HepG2 (cell line): ENCODE measurements around the gene ZFYVE28. TPM values are rescaled to one million over a fixed set of nuclear protein-coding genes. Genes with fewer than 3 reads are reported as not detected.
"Not testable (repeated sequence)": the region's sequence is repeated elsewhere in the genome, so short reads cannot be mapped to it uniquely, and the experiment has no call there.

Experiments used
- ATAC-seq: fragments of 200-7000 bp; cut with Tn5 transposase; 3 replicates; pipeline ENCODE4 v1.9.1; 2020; ENCODE audit warnings: mild to moderate bottlenecking, moderate library complexity
- BruUV-seq: library from RNA; stranded (reverse); fragments of 400-500 nt; replicated peaks from 2 replicates; lab custom pipeline; 2021; lab: Mats Ljungman, UMichigan
- CTCF ChIA-PET: fragments of 300-600 bp; formaldehyde crosslinking; extraction: SDS; loops from one replicate; lab custom pipeline; 2021; ENCODE audit warnings: low total read pairs, inconsistent platforms, low intra/inter-chr PET ratio; lab: Yijun Ruan, JAX
- POLR2A ChIA-PET: fragments of 350-600 bp; sonication (Branson Sonifier 250); formaldehyde crosslinking; loops from one replicate; lab custom pipeline; 2020; ENCODE audit warnings: antibody characterized with exemption, inconsistent platforms; lab: Yijun Ruan, JAX
- DNase-seq: peaks from one replicate; pipeline ENCODE4 v3.0.0-alpha.2; 2015; ENCODE audit warnings: low spot score
- FAIRE-seq: peaks from 3 replicates; lab custom pipeline; 2011; peaks lifted over from hg19 to GRCh38; lab: Jason Lieb, UNC
- H2AFZ ChIP-seq: one replicate; pipeline ENCODE4 v1.6.1; 2011; ENCODE audit warnings: low read length, inconsistent platforms
- H3K27ac ChIP-seq: fragments of 300-600 bp; 3 replicates; pipeline ENCODE4 v1.8.0; 2011; ENCODE audit warnings: mixed run types, mild to moderate bottlenecking, mixed read lengths, low read length, inconsistent platforms; ENCODE audit not compliant: insufficient read depth; ENCODE audit errors: extremely low read length
- H3K27me3 ChIP-seq, 2 experiments: fragments of 200-600 bp in 1 of 2; 2 replicates in 1 of 2; 3 replicates in 1 of 2; pipeline versions ENCODE4 v1.6.0 to v1.8.0; 2011; ENCODE audit warnings: low read length in 2 of 2, mild to moderate bottlenecking in 2 of 2, moderate library complexity in 2 of 2, inconsistent platforms in 1 of 2; ENCODE audit not compliant: insufficient read depth in 2 of 2, control insufficient read depth in 1 of 2
- H3K36me3 ChIP-seq, 2 experiments: fragments of 200-600 bp in 1 of 2; replicated peaks in 1 of 2; 2 replicates in 1 of 2; 3 replicates in 1 of 2; pipeline versions ENCODE4 v1.5.1 to v1.8.0; 2011; ENCODE audit warnings: low read length in 2 of 2, inconsistent platforms in 1 of 2; ENCODE audit not compliant: insufficient read depth in 2 of 2, control insufficient read depth in 1 of 2
- H3K4me1 ChIP-seq: 2 replicates; pipeline ENCODE4 v1.5.1; 2012; ENCODE audit warnings: low read length, inconsistent platforms; ENCODE audit not compliant: insufficient read depth
- H3K4me2 ChIP-seq: 2 replicates; pipeline ENCODE4 v1.6.0; 2011; ENCODE audit warnings: low read depth, low read length, inconsistent platforms
- H3K4me3 ChIP-seq, 3 experiments: fragments of 200-600 bp in 1 of 3; sonication (generic), shearing (Covaris generic) in 1 of 3; replicated peaks in 1 of 3; 2 replicates each; pipeline ENCODE4 v1.5.1; 2011 to 2016; ENCODE audit warnings: low read length in 3 of 3, inconsistent platforms in 2 of 3, low read depth in 2 of 3, mild to moderate bottlenecking in 2 of 3, control low read depth in 1 of 3, mixed read lengths in 1 of 3; ENCODE audit not compliant: insufficient read depth in 1 of 3
- H3K79me2 ChIP-seq: one replicate; pipeline ENCODE4 v1.6.1; 2011; ENCODE audit warnings: low read length, inconsistent platforms; ENCODE audit not compliant: insufficient read depth
- H3K9ac ChIP-seq: 2 replicates; pipeline ENCODE4 v1.6.0; 2011; ENCODE audit warnings: mild to moderate bottlenecking, low read depth, low read length, inconsistent platforms; ENCODE audit not compliant: insufficient read depth
- H3K9me3 ChIP-seq: 2 replicates; pipeline ENCODE4 v1.5.1; 2012; ENCODE audit warnings: mild to moderate bottlenecking, low read length
- H4K20me1 ChIP-seq: 2 replicates; pipeline ENCODE4 v1.6.0; 2011; ENCODE audit warnings: inconsistent platforms, mild to moderate bottlenecking, low read length, moderate library complexity; ENCODE audit not compliant: insufficient read depth
- CCDC6 ChIP-seq: sonication (generic); formaldehyde crosslinking; IDR thresholded peaks from 2 replicates; pipeline ENCODE4 v1.8.1; 2022; ENCODE audit warnings: mild to moderate bottlenecking, missing genetic modification reagents, moderate library complexity
- FOXA3 ChIP-seq: IDR thresholded peaks from 2 replicates; pipeline ENCODE4 v1.6.1; 2016; ENCODE audit warnings: missing genetic modification reagents, missing compliant biosample characterization
- FOXP4 ChIP-seq: sonication (generic); formaldehyde crosslinking; IDR thresholded peaks from 2 replicates; pipeline ENCODE4 v1.4.0; 2020; ENCODE audit warnings: missing genetic modification reagents
- HINFP ChIP-seq: sonication (generic); formaldehyde crosslinking; IDR thresholded peaks from 2 replicates; pipeline ENCODE4 v1.4.0; 2020; ENCODE audit warnings: low read depth, mild to moderate bottlenecking, missing genetic modification reagents
- HOXA3 ChIP-seq: sonication (generic); formaldehyde crosslinking; IDR thresholded peaks from 2 replicates; pipeline ENCODE4 v1.5.0; 2020; ENCODE audit warnings: missing genetic modification reagents
- KDM2A ChIP-seq: sonication (generic); formaldehyde crosslinking; IDR thresholded peaks from 2 replicates; pipeline ENCODE4 v1.4.0; 2020; ENCODE audit warnings: low read depth, missing genetic modification reagents, borderline replicate concordance
- NAIF1 ChIP-seq: sonication (generic); formaldehyde crosslinking; IDR thresholded peaks from 2 replicates; pipeline ENCODE4 v1.5.0; 2020; ENCODE audit warnings: mild to moderate bottlenecking, missing genetic modification reagents, borderline replicate concordance
- NR2F2 ChIP-seq: IDR thresholded peaks from 2 replicates; pipeline ENCODE4 v1.6.1; 2012; ENCODE audit warnings: low read depth, inconsistent platforms, borderline replicate concordance
- PHF8 ChIP-seq: sonication (generic); formaldehyde crosslinking; IDR thresholded peaks from 2 replicates; pipeline ENCODE4 v1.5.0; 2020; ENCODE audit warnings: missing genetic modification reagents
- ZMYM3 ChIP-seq: sonication (generic); formaldehyde crosslinking; IDR thresholded peaks from 2 replicates; pipeline ENCODE4 v1.5.1; 2020; ENCODE audit warnings: mild to moderate bottlenecking, missing genetic modification reagents
- ZNF501 ChIP-seq: sonication (generic); formaldehyde crosslinking; IDR thresholded peaks from 2 replicates; pipeline ENCODE4 v1.5.1; 2020; ENCODE audit warnings: mild to moderate bottlenecking, moderate library complexity, missing genetic modification reagents
- ZNF746 ChIP-seq: sonication (generic); formaldehyde crosslinking; IDR thresholded peaks from 2 replicates; pipeline ENCODE4 v1.8.0; 2022; ENCODE audit warnings: mild to moderate bottlenecking, missing genetic modification reagents
- ZSCAN30 ChIP-seq: sonication (generic); formaldehyde crosslinking; IDR thresholded peaks from 2 replicates; pipeline ENCODE4 v1.5.0; 2020; ENCODE audit warnings: mild to moderate bottlenecking, missing genetic modification reagents
- WGBS: methylation state at CpG from one replicate; pipeline ENCODE4 v1.1.6; 2017; ENCODE audit warnings: low lambda C conversion rate; 5-methylcytosine and 5-hydroxymethylcytosine counted together
- in situ Hi-C: cut with HindIII; loops from 2 replicates; pipeline ENCODE4 v1.10.0; 2017; ENCODE audit warnings: low pct_unique_long_range_greater_than_20kb; ENCODE audit not compliant: extremely low pct_ligation_motif_present
- intact Hi-C: fragments of 100-400 bp; cut with micrococcal nuclease; formaldehyde crosslinking; loops from one replicate; pipeline ENCODE4 v1.10.0; 2022; ENCODE audit not compliant: unreplicated experiment
- polyA plus RNA-seq, 8 experiments: library from polyadenylated mRNA; depleted of rRNA in 3 of 8; stranded (reverse) in 7 of 8; unstranded in 1 of 8; fragments of >200 nt; fragmentation: Illumina TruSeq in 4 of 8; extraction: Trizol in 4 of 8; gene quantifications; 2 replicates each; pipeline versions ENCODE4 v1.2.1 to v1.2.3, GENCODE V29; 2011 to 2016; ENCODE audit warnings: low read depth in 4 of 8, missing spikeins in 1 of 8, mixed read lengths in 1 of 8; ENCODE audit not compliant: insufficient read depth in 1 of 8
- total RNA-seq, 5 experiments: library from RNA; depleted of rRNA; stranded (reverse); fragments of >200 nt; fragmentation: Illumina TruSeq; extraction: Trizol; gene quantifications; 2 replicates each; pipeline ENCODE4 v1.2.3, GENCODE V29; 2016; ENCODE audit warnings: low read depth in 1 of 5
- TF ChIP-seq, protein P1 (sequence below): sonication (generic); formaldehyde crosslinking; IDR thresholded peaks from 2 replicates; pipeline ENCODE4 v1.4.0; 2020; ENCODE audit warnings: mild to moderate bottlenecking, missing genetic modification reagents
- TF ChIP-seq, protein P2 (sequence below): sonication (generic); formaldehyde crosslinking; IDR thresholded peaks from 2 replicates; pipeline ENCODE4 v1.8.0; 2022; ENCODE audit warnings: mild to moderate bottlenecking, missing genetic modification reagents

Gene ZFYVE28
- total and polyA plus RNA-seq, 2 of the 13 experiments (the other 11 are each of a cell fraction or from before 2014, with no cell fraction given), result 0.12 to 0.22 TPM

GRCh38 chr4:2429945-2430757, 11.7 kb upstream of the ZFYVE28 start:
- intact Hi-C loops, H3K4me3 ChIP-seq, H3K9ac ChIP-seq, POLR2A ChIA-PET, in situ Hi-C loops, CTCF ChIA-PET, BruUV-seq, H4K20me1 ChIP-seq, H3K79me2 ChIP-seq, H3K36me3 ChIP-seq, ATAC-seq, H2AFZ ChIP-seq, H3K9me3 ChIP-seq: not testable (repeated sequence)
- Histone ChIP-seq H3K4me1 (peaks cover 20% of the 10 kb centered on the region), H3K27me3 (peaks cover 10 to 61% of the 10 kb centered on the region in 2 experiments; a peak in 4 of 5 replicates), H3K4me2 (peak overlapping the region; percentile 13; the same call in 1 of the 2 replicates), H3K27ac (peak overlapping the region; percentile 43)
- FAIRE-seq (peak; percentile 23), DNase-seq (peak; percentile 21)
- 19% methylated on average over 25 of the region's 49 CpGs for WGBS
- TF ChIP-seq NAIF1 (CRISPR knock-in tag), result peak; percentile 78; the same call in 1 of the 2 replicates
- TF ChIP-seq CCDC6 (CRISPR knock-in tag), result 0 out of 2 replicates have a peak, but pooled peaks have one; percentile 19
- 0 out of 2 replicates have a peak, but pooled peaks have one; percentile 8 for TF ChIP-seq FOXA3 (CRISPR knock-in tag)
- TF ChIP-seq, protein P1, sequence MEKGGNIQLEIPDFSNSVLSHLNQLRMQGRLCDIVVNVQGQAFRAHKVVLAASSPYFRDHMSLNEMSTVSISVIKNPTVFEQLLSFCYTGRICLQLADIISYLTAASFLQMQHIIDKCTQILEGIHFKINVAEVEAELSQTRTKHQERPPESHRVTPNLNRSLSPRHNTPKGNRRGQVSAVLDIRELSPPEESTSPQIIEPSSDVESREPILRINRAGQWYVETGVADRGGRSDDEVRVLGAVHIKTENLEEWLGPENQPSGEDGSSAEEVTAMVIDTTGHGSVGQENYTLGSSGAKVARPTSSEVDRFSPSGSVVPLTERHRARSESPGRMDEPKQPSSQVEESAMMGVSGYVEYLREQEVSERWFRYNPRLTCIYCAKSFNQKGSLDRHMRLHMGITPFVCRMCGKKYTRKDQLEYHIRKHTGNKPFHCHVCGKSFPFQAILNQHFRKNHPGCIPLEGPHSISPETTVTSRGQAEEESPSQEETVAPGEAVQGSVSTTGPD (CRISPR knock-in tag), result peak; percentile 100
- peak; percentile 46; the same call in 1 of the 2 replicates for TF ChIP-seq ZSCAN30 (CRISPR knock-in tag)
- TF ChIP-seq ZNF501 (CRISPR knock-in tag), result 0 out of 2 replicates have a peak, but pooled peaks have one; percentile 13
- TF ChIP-seq ZNF746, result peak; percentile 49; the same call in 1 of the 2 replicates
- peak; percentile 36 for TF ChIP-seq HOXA3 (CRISPR knock-in tag)
- TF ChIP-seq ZMYM3, result peak; percentile 34; the same call in 1 of the 2 replicates
- peak; percentile 96 for TF ChIP-seq HINFP (CRISPR knock-in tag)
- 0 out of 2 replicates have a peak, but pooled peaks have one; percentile 8 for TF ChIP-seq FOXP4 (CRISPR knock-in tag)
- TF ChIP-seq PHF8 (CRISPR knock-in tag), result 0 out of 2 replicates have a peak, but pooled peaks have one; percentile 16
- TF ChIP-seq, protein P2, sequence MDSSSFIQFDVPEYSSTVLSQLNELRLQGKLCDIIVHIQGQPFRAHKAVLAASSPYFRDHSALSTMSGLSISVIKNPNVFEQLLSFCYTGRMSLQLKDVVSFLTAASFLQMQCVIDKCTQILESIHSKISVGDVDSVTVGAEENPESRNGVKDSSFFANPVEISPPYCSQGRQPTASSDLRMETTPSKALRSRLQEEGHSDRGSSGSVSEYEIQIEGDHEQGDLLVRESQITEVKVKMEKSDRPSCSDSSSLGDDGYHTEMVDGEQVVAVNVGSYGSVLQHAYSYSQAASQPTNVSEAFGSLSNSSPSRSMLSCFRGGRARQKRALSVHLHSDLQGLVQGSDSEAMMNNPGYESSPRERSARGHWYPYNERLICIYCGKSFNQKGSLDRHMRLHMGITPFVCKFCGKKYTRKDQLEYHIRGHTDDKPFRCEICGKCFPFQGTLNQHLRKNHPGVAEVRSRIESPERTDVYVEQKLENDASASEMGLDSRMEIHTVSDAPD (CRISPR knock-in tag), result peak; percentile 100
- TF ChIP-seq NR2F2, result 0 out of 2 replicates have a peak, but pooled peaks have one; percentile 19
- TF ChIP-seq KDM2A (CRISPR knock-in tag), result peak; percentile 31; the same call in 1 of the 2 replicates
